Fibroblast of skin of back (primary cell): ENCODE data around the gene MPIG6B.

Experiments
- DNase-seq: peaks from one replicate; pipeline ENCODE4 v3.0.0-alpha.2; 2013

MPIG6B gene

GRCh38 chr6:31737991-31738979 lies 15.1 kb downstream of the MPIG6B start:
- DNase-seq = peak; percentile 86

- DNase-seq = peak; percentile 99
These were observed 16.6 kb downstream of the MPIG6B start, which contains the start of gene MSH5 for GRCh38 chr6:31739639-31740396. Gene MSH5, plus strand, starts transcription at chr6:31740005. Its CDS starts 462 bp downstream, at chr6:31740467.

GRCh38 chr6:31740397-31741223 lies 17.4 kb downstream of the MPIG6B start:
- no peak for DNase-seq

- no peak for DNase-seq
These were observed 18.6 kb downstream of the MPIG6B start for GRCh38 chr6:31741815-31742214.

- no peak for DNase-seq
These were observed 19.7 kb downstream of the MPIG6B start for GRCh38 chr6:31742894-31743293.

DNA sequence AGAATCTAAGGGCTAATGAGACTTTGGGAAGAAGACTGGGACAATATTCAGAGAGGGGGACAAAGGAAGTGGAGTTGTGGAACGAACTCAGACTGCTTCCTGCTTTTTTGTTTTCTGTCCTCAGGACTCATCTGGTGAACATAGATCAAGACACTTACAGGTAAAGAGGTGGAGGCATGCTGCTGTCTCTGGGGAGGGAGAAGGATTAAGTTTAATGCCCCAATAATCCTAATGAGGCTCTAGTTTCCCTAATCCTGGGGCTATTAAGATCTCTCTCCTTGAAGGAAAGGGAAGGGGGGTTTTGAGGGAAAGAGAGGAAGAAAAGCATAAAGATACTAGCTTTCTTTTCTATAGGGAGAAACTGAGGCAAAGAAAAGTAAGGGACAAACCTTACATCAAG lies 21.2 kb downstream of the MPIG6B start:
- DNase-seq = no peak

DNA sequence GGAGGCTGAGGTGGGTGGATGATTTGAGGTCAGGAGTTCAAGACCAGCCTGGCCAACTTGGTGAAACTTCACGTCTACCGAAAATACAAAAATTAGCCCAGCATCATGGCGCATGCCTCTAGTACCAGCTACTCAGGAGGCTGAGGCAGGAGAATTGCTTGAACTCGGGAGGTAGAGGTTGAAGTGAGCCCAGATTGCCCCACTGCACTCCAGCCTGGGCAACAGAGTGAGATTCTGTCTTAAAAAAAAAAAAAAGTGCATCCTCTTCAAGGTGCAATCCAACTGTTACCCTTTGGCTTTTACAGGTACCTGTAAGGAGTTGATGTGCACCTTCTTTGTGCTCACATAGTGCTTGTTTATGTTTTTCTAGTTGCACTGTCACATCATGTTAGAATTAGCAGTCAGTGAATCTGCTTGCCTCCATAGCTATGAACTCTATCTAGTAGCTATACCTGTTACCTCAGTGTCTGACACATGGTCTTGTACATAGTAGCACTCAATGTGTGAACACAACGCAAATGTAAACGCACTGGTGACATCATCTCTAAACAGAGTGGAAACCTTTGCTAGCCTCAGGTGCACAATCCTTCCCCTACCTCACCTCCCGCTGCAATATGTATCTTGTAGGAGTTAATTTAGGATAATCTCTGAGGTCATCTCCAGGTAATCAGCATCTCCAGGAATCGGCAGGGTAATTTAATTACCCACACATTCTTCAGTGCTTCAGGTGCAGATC lies 26.3 kb downstream of the MPIG6B start:
- no peak for DNase-seq

GRCh38 chr6:31750411-31751022 lies 27.3 kb downstream of the MPIG6B start:
- DNase-seq = no peak

GRCh38 chr6:31752739-31753319 lies 29.7 kb downstream of the MPIG6B start:
- DNase-seq = peak; percentile 84

DNA sequence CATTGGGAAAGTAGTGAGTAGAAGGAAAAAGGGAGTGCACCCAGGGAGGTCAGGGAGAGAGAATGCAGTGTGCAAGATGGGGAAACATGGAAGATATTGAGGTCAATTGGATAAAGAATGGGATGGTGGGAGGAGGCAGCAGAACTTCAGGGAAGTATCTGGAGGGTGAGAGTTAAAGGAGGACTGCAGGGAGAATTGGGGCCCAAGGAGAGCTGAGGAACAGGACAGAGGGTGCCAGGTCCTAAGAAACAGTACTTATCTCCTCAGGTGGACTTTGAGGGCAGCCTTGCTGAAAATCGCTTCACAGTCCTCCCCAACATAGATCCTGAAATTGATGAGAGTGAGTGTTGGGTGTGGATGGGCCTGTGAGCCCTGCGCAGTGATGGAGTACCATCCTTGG lies 35.1 kb downstream of the MPIG6B start:
- DNase-seq = no peak

- DNase-seq = no peak
These were observed 37.6 kb downstream of the MPIG6B start for GRCh38 chr6:31760790-31761189.

GRCh38 chr6:31761343-31761742 lies 38.2 kb downstream of the MPIG6B start:
- DNase-seq = no peak

- no peak for DNase-seq
These were observed 39.2 kb downstream of the MPIG6B start, which contains the start of gene SAPCD1 for GRCh38 chr6:31762356-31762755. Gene SAPCD1, plus strand, starts transcription at chr6:31762656. Its CDS starts 399 bp downstream, at chr6:31763055.

DNA sequence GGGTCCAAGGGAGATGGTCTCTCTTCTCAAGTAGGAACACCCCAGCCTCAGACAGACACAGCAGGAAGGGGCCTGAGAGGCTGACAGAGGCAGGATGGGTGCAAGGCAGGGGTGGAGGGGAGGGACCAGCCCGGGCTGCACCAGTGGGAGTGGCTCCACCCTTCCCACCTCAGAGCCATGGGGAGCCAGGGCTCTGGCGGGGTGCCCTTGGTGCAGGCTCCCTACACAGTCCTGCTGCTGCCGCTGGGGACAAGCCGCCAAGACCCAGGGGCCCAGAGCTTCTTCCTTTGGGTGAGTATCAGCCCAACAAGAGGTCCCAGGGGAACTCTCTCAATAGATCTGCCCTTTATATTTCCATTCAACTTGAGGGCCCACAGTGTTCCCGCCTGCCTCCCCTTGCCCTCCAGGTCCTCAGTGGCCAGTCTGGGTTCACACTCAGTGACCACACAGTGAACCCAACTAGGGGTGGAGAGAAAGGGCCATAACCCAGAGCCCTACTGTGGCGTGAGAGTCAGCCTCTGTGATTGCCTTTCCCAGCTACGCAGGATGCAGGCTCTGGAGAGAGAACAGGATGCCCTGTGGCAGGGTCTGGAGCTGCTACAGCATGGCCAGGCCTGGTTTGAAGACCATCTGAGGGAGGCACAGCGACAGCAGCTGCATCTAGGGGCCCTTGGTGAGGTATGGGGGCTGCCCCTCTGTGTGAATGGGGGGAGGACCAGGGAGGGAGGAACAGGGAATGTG lies 39.9 kb downstream of the MPIG6B start:
- DNase-seq = no peak

- DNase-seq = peak; percentile 85
These were observed 40.4 kb downstream of the MPIG6B start for GRCh38 chr6:31763619-31763940.

DNA sequence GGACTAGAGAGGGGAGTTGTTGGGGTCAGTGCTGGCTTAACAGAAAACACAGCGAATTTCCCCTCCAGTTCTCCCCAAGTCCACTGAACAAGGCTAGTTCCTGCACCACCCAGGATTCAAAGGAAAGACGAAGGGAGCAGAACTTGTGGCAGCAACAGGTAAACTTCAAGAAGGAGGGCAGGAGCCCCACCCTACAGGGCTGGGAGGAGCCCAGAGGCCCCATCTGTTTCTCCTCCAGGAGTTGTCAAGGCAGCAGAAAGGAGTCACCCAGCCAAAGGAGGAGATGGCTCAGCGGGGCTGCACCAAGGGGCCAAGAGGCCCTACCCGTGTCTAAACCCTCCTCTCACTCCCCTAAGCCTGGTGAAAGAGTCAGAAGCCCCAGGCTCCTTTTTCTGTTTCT lies 41.0 kb downstream of the MPIG6B start:
- no peak for DNase-seq

DNA sequence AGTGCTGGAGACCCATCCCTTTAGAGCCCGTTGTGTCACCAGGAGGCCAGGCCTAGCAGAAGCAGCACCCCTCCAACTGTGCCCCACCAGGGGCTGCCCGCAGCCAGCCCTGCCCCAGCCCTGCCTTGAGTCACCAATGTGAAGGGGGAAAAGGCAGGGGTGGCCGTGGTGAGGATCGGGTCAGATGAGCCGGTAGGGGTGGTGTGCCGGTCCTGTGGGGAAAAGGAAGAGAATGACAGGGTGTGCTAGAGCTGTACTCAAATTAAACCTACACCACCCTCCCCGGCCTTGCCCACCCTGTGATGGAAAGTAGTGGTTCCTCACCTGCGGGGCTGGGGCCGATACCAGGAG lies 42.4 kb downstream of the MPIG6B start:
- DNase-seq = no peak

GRCh38 chr6:31765910-31766794 lies 43.0 kb downstream of the MPIG6B start:
- DNase-seq = peak; percentile 18

DNA sequence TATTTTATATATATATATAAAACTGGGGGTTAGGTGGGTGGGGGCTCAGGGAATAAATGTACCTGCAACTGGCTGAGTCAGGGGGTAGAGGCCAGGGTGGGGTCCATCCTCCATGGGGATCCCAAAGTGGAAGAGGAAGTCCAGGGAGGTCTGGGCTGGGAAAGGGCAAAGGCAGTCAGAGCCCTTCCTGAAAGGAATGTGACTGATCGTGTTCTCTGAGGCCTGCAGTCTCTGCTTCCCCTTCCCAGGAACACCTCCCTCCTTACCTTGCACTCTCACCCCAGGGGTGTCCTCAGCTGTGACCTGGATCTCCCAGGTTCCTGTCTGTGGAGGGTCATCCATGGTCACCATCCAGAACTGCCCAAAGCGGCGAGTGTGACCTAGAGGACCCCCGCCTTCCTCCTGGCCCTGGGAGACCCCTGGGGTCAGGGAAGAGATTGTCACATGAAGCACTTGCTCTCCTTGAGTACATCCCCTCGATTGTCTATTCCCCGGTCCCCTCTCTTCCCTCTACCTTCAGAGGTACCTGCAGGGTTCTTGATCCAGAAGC lies 44.0 kb downstream of the MPIG6B start:
- DNase-seq = no peak
